ENCODE measurements around the gene CKS1B. TPM values are rescaled to one million over a fixed set of nuclear protein-coding genes. Genes with fewer than 3 reads are reported as not detected.
A peak's percentile ranks its signal among the peaks of the same experiment; 100 is the strongest.

CKS1B gene
- total and polyA plus RNA-seq, 9 of the 15 experiments (the other 6 are each of a cell fraction or from before 2014, with no cell fraction given) = 215 to 1,103 (median 460) TPM

DNA sequence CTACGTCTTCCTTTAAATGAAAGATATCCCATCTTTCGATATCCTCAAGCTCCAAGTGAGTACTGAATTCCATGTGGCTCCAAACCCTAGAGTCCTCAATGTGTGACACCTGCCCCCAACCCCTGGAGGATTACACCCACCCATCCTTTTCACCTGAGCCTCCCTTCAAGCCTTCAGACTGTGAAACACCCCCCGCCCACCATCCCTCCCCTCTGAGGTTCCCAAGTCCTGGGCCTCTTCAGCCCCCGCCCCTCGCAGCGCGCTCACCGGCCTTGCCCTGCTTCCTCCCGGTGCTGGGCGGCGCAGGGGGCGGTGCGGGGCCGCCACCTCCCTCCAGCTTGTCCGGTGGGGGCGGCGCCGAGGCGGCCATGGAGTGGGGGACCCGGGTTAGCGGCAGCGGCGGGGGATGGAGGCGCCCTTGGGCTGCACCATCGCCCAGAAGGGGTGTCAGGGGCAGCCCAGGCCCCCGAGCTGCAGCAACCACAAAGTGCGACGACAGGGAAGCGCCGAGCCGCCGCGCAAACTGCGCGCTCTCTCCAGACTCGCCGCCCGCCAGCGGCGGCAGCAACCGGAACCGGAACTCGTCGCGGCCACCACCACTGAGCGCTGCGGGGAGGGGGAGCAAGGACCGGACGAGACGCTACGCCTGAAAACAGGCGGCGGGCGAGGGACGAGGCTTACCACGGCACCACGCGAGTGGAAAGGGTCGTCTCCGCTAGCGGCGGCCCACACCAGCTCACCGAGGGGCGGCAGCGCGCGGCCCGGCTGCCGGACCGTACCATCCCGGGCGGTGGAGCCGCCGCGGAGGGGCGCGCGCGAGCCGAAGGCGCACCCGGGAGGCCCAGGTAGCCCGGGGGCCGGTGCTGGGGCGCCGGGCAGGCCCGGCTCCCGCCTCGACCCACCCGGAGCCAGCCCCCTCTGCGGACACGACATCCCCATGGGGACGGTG, 13.0 kb upstream of the CKS1B start, which contains the start of gene PYGO2 (continued):
- TF ChIP-seq ID3 (CRISPR knock-in tag; IDR thresholded peaks at IDR 0.05) (no peak), ID3 (tag; IDR thresholded peaks at IDR 0.05) (no peak), MEF2D (tag; conservative IDR thresholded peaks at IDR 0.05; ENCODE audit: low read depth) (no peak), TSC22D4 (tag; IDR thresholded peaks at IDR 0.05) (no peak), ZNF609 (CRISPR knock-in tag; IDR thresholded peaks at IDR 0.05; ENCODE audit: borderline replicate concordance) (no peak), RUNX1 (IDR thresholded peaks at IDR 0.05; ENCODE audit: low read depth) (no peak), CREBBP (IDR thresholded peaks at IDR 0.05; ENCODE audit: low read depth, low read length) (no peak), ZNF561 (CRISPR knock-in tag; conservative IDR thresholded peaks at IDR 0.05) (no peak), ZNF212 (CRISPR knock-in tag; IDR thresholded peaks at IDR 0.05) (0 out of 2 replicates have a peak, but pooled peaks have one; percentile 22), HCFC1 (IDR thresholded peaks at IDR 0.05; ENCODE audit: low read depth, low read length) (peak; percentile 57), ZNF316 (IDR thresholded peaks at IDR 0.05) (no peak), POLR2AphosphoS5 (IDR thresholded peaks at IDR 0.05; ENCODE audit: control insufficient read depth, insufficient read depth, low read depth, low read length) (peak; percentile 66), SMARCA4 (IDR thresholded peaks at IDR 0.05) (no peak), DPF2 (IDR thresholded peaks at IDR 0.05) (no peak; the same call in 1 of the 2 replicates), RBFOX2 (IDR thresholded peaks at IDR 0.05; ENCODE audit: low read depth, low read length) (peak; percentile 92), ZNF274 (IDR thresholded peaks at IDR 0.05; ENCODE audit: borderline replicate concordance, low read depth, low read length) (no peak), SREBF2 (CRISPR knock-in tag; IDR thresholded peaks at IDR 0.05) (no peak), HMG20B (CRISPR knock-in tag; IDR thresholded peaks at IDR 0.05) (no peak), MEIS2 (IDR thresholded peaks at IDR 0.05; ENCODE audit: partially characterized antibody) (peak; percentile 11), IRF9 (tag; IDR thresholded peaks at IDR 0.05) (no peak), NCOA4 (IDR thresholded peaks at IDR 0.05; ENCODE audit: partially characterized antibody) (no peak), ZNF507 (tag; conservative IDR thresholded peaks at IDR 0.05) (no peak), HNRNPH1 (optimal IDR thresholded peaks at IDR 0.05; ENCODE audit: low read depth, low read length) (no peak)
